22Rv1 (cell line): ENCODE measurements around the gene ARL14EPL.
"Not testable (repeated sequence)": the region's sequence is repeated elsewhere in the genome, so short reads cannot be mapped to it uniquely, and the experiment has no call there.

Source experiments
- CTCF ChIP-seq: fragments of 450-650 bp; IDR thresholded peaks from 2 replicates; pipeline ENCODE4 v1.5.1; 2017; ENCODE audit warnings: mild to moderate bottlenecking
- ZFX ChIP-seq: fragments of 450-650 bp; IDR thresholded peaks from 2 replicates; pipeline ENCODE4 v1.6.1; 2017; ENCODE audit warnings: antibody characterized with exemption, borderline replicate concordance

GRCh38 chr5:116086309-116086708 is 54.0 kb downstream of the ARL14EPL start:
- TF ChIP-seq CTCF, ZFX: not testable (repeated sequence)
